ENCODE results near the gene LPAR4.
"Not testable (repeated sequence)": the region's sequence is repeated elsewhere in the genome, so short reads cannot be mapped to it uniquely, and the experiment has no call there.

LPAR4 gene

GRCh38 chrX:78747489-78747888 is at the start of gene LPAR4:
Gene LPAR4 (plus strand): TSS chrX:78747720. CDS start chrX:78754870, 7,150 bp downstream.
- DNase-seq: no peak

GRCh38 chrX:78706071-78706470 is 41.4 kb upstream of the LPAR4 start:
- no peak for DNase-seq

- DNase-seq: no peak
Measured at GRCh38 chrX:78708262-78708661, 39.3 kb upstream of the LPAR4 start.

- no peak for DNase-seq
Measured at GRCh38 chrX:78708816-78709215, 38.7 kb upstream of the LPAR4 start.

GRCh38 chrX:78710171-78710570 is 37.3 kb upstream of the LPAR4 start:
- DNase-seq: no peak

GRCh38 chrX:78712336-78712735 is 35.2 kb upstream of the LPAR4 start:
- DNase-seq: no peak

GRCh38 chrX:78725287-78725686 is 22.2 kb upstream of the LPAR4 start:
- DNase-seq: no peak

GRCh38 chrX:78746496-78746895 is 1.0 kb upstream of the LPAR4 start:
- DNase-seq: no peak

GRCh38 chrX:78747971-78748370 is 451 bp downstream of the LPAR4 start:
- no peak for DNase-seq

- DNase-seq: no peak
Measured at GRCh38 chrX:78748846-78749245, 1.3 kb downstream of the LPAR4 start.

GRCh38 chrX:78753571-78753970 is 6.1 kb downstream of the LPAR4 start:
- DNase-seq: no peak

GRCh38 chrX:78754917-78755316 is 7.4 kb downstream of the LPAR4 start:
- no peak for DNase-seq

- DNase-seq: no peak
Measured at GRCh38 chrX:78759081-78759480, 11.6 kb downstream of the LPAR4 start.

GRCh38 chrX:78769101-78769755 is 21.7 kb downstream of the LPAR4 start:
- DNase-seq: no peak

GRCh38 chrX:78769946-78770345 is 22.4 kb downstream of the LPAR4 start:
- DNase-seq: no peak

GRCh38 chrX:78796916-78797315 is 49.4 kb downstream of the LPAR4 start:
- DNase-seq: no peak

GRCh38 chrX:78800114-78800513 is 52.6 kb downstream of the LPAR4 start:
- DNase-seq: no peak

GRCh38 chrX:78800694-78801093 is 53.2 kb downstream of the LPAR4 start:
- no peak for DNase-seq

GRCh38 chrX:78801522-78801921 is 54.0 kb downstream of the LPAR4 start:
- no peak for DNase-seq

- not testable (repeated sequence) for DNase-seq
Measured at GRCh38 chrX:78802526-78802925, 55.0 kb downstream of the LPAR4 start.

Measured in CD4-positive, alpha-beta T cell treated with Interleukin-1 beta for 1 hour (primary cell).